D341Med (cell line): Measurements from ENCODE around the gene AGBL4.
"Not testable (repeated sequence)": the region's sequence is repeated elsewhere in the genome, so short reads cannot be mapped to it uniquely, and the experiment has no call there.

Experiments used
- DNase-seq: peaks from one replicate; pipeline ENCODE4 v3.0.0; 2012; ENCODE audit warnings: low spot score

The AGBL4 gene

DNA sequence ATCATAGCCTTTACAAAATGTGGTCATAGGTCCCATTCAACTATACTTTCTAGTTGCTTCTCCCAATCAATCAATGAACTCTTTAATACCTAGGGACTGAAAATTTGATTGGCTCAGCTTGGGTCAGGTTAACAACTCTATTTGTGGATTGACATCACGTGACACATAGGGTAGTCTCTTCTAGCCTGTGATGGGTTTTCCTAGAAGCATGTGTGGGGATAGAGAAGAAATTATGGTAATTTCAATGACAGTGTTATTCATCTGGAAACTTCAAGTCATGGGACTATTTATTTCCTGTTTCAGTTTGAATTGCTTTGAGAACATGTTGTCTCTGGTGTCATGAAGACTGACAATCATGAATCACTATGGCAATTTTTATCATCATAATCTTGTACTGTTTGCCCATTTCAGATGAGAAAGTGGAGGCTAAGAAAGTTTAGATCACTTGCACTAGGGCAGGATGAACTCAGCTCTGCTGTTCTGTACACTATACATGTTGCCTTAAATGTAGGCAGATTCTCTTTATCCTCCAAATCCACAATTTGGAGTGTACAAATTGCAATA is 717.2 kb downstream of the AGBL4 start:
- DNase-seq: no peak

- DNase-seq: not testable (repeated sequence)
These were observed 721.4 kb downstream of the AGBL4 start for GRCh38 chr1:49302400-49302799.

DNA sequence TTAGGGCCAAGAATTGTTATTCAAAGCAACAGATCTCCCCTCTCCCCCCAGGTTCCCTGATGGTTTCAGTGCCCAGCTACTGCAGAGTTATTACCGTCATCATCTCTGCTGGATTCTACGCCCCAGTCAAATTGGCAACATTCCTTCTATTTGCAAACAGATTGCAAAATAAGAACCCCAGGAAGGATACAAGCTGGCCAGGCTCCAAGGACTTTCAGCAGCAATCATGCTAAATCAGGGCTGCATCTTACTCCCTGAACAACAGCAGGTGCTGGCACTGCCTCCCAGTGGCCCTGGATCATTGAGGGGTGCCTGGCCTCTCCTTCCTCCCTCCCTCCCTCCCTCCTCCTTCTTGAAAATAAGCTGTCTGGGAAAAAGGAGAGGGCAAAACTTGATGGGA is 725.5 kb downstream of the AGBL4 start:
- DNase-seq: peak; percentile 8

DNA sequence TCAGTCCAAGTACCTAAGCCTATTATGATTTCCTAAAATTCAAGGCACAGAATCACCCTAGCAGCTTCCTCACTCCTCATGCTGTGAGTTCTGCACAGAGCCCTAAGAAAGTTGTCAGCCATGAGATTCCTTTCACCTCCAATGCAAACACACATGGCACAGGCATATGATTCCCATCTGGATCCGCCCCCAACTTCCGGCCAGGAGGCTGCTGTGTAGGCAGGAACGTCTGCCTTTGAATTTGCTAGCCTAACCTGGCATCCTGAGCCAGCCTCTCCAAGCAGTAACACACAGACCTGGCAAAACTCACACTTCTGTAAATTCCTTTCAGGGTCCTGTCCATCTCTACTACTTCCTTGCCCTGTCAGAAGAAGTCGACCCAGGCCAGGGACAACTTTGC is 726.0 kb downstream of the AGBL4 start:
- DNase-seq: no peak

DNA sequence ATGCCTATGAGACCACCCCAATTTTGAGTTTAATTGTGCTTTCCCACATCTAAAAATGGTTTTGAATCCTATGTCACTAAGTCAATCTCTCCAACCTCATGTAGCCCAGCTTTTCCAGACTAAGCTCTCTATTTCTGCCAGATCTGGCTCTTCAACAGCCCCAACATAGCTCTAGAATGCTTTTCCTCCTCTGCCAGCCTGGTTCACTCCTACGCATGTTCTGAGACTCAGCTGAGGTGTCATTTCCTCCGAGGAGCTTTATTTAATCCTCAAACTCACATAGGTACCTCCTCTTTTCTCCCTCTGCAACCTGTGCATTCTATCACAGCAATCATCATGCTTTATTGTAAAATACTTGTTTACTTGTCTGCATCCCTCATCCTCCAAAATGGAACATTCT is 729.2 kb downstream of the AGBL4 start:
- no peak for DNase-seq

GRCh38 chr1:49293016-49293415 is 730.7 kb downstream of the AGBL4 start:
- DNase-seq: no peak

GRCh38 chr1:49257211-49258049 is 766.3 kb downstream of the AGBL4 start:
- DNase-seq: not testable (repeated sequence)

DNA sequence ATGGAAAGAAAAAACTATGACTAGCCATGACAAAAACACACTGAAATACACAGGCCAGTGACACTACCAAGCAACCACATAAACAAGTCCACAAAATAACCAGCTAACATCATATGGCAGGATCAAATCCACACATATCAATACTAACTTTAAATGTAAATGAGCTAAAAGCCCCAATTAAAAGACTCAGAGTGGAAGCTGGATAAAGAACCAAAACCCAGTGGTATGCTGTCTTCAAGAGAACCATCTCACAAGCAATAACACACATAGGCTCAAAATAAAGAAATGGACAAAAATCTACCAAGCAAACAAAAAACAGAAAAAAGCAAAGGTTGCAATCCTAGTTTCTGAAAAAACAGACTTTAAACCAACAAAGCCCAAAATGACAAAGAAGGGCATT is 770.8 kb downstream of the AGBL4 start:
- no peak for DNase-seq

- no peak for DNase-seq
These were observed 772.6 kb downstream of the AGBL4 start for GRCh38 chr1:49251019-49251784.

DNA sequence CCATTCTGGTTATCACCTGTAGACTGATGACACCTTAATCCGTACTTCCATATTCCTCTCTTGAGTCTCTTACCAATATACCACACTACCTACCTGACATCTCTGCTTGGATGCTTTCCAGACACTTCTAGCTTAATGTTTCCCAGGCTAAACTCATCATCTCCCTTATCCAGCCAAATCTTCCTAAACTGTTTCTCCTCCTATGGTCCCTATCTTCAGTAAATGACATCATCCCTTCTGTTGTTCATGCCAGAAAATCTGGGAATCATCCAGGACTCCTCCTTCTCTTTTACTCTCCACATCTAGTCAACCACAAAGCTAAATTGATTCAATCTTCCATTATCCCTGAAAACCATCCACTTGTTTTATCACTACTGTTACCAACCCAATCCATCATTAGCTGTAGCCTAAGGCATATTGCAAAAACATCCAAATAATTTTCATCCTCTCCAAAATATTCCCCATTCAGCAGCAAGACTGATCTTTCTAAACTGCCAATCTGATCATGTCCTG is 783.0 kb downstream of the AGBL4 start:
- DNase-seq: no peak

DNA sequence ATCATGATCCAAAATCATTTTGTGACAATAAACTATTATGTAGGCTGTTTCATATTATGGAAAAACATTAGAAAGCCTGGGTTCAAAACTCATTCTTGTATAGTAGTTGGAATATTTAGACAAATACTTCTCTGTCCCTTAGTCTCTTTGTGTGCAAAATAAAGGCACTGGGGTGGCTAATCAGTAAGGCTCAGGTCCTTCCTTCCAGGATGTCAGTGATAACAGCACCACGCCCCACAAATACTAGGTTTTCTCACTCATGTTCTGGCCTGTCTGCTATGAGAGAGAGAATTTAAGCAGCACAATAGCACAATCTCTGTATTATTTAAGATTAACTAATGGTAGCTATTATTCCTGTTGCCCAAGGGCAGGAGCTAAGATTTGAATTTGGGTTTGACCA is 788.8 kb downstream of the AGBL4 start:
- no peak for DNase-seq

DNA sequence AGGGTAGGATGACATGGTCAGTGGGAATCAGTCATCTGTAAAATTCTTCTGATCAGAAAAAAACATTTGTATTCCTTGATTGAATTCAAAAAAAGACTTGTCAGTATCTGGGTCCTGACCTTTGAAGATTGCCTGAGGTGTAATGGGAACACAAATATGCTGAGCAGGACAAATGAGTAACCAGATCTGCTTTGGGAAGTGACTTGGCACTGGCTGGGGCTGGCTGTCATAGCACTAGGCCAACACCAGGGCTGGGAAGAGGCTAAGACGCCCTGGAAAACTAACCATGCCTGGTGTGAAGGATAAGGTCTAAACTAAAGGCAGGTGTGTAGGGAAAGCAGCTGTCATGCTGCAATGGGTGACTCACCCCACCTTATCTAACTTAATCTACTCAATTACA is 794.2 kb downstream of the AGBL4 start:
- DNase-seq: no peak

DNA sequence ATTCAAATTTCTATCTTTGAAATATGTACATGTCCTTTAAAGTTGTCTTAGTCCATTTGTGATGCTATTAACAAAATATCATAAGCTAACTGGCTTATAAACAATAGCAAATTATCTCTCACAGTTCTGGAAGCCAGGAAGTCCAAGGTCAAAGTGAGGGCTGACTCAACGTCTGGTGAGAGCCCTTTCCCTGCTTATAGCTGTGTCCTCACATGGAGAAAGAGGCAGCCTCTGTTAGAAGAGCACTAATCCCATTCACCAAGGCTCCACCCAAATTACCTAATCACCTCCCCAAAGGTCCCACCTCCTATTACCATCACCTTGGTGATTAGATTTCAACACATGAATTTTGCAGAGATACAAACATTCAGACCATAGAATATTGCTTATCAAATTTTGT is 797.0 kb downstream of the AGBL4 start:
- DNase-seq: no peak

GRCh38 chr1:49225464-49225863 is 798.3 kb downstream of the AGBL4 start:
- DNase-seq: no peak

DNA sequence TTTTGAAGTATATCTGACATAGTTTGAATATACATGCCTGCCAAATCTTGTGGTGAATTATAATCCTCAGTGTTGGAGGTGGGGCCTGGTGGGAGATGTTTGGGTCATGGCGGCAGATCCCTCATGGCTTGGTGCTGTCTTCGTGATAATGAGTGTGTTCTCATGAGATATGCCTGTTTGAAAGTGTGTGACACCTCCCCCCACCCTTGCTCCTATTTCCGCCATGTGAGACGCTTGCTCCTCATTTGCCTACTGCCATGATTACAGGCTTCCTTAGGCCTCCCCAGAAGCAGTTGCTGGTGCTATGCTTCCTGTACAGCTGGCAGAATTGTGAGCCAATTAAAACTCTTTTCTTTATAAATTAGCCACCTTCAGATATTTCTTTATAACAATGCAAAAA is 810.5 kb downstream of the AGBL4 start:
- DNase-seq: no peak

DNA sequence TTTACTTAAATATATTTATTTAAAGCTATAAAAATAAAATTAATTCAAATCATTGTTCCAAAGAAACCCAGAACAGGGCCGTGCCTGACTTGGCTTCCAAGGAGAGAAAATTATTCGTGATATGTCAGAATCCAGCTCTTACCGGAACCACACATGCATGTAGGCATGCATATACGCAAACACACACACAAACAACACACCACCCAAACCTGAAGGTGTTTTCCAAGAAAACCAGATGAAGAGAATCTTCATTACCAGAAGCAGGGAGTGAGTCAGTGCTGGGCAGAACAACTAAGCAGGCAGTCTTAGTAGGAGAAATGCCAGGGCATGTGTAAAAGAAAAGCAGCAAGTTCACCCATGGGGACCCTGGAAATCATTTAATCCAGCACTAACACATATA is 815.0 kb downstream of the AGBL4 start:
- DNase-seq: no peak

DNA sequence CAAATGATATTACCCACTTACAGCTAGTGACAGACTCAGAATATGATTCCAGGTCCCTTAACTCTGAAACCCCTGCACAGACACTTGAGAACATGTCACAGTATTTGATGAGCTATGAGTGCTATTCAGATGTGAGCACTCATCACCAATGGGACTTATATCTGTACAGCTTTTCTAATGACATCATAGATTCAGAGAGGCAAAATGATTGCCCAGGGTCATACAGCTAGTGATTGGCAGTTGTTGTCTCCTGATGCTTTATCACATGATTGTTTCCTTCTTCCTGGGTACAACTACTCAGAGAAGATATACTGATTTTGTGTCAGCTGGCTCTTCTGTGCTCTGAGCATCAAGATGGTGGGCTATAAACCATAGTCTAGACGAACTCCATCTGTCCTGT is 819.0 kb downstream of the AGBL4 start:
- no peak for DNase-seq

DNA sequence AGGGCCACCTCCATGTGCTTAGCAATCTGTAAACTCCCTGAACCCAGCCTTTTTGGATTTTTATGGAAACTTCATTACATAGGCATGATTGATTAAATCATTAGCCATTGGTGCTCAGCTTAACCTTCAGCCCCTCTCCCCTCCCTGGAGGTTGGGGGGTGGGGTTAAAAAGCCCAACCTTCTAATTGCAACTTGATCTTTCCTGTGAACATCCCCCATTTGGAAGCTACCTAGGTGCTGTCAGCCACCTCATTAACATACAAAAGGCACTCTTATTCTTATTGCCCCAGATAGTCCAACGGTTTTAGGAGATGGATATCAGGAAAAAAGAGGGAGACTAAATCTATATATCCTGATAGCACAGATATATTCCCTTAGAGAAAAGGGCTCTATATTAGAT is 823.0 kb downstream of the AGBL4 start:
- no peak for DNase-seq

GRCh38 chr1:49199564-49199963 is 824.2 kb downstream of the AGBL4 start:
- no peak for DNase-seq

DNA sequence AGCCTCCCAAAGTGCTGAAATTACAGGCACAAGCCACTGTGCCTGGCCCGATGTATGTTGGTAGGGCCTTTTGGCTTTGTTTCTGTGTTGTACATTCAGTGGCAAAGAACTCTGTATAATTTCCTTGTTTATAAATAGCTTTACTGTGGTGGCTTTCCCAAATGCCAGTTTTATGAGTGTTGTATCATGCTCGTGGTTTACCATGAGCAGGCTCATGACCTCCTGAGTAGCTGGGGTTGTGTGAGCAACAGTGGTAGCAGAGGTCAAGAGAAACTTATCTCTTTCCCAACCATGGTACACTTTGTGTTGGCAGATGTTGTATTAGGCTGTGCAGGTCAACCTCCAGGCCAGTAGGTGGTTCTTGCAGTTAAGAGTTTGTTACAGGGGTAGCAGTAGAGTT is 826.7 kb downstream of the AGBL4 start:
- DNase-seq: no peak

- DNase-seq: no peak
These were observed 833.6 kb downstream of the AGBL4 start for GRCh38 chr1:49190138-49190537.

DNA sequence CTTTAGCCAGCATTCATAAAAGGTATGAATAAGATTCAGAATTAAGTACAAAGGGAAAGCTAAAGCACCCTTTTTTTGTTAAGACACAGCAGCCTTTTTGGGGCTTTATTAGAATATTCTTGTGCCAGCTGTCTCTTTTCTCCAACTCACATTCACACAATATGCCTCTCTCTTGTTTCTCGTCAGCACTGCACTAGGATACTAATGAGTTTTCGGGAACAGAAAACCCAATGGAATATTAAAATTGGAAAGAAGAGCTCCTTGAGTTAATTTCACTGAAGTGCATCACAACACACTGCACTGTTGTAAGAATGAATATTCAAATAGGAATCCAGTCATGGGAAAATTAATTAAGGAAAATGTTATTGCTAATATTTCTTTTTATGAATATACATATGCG is 836.7 kb downstream of the AGBL4 start:
- no peak for DNase-seq

- no peak for DNase-seq
These were observed 838.2 kb downstream of the AGBL4 start for GRCh38 chr1:49185450-49185980.
